SHP77 treated with DMSO at 0.1 percent for 48 hours (cell line): ENCODE results near the gene BBOX1.
"Not testable (repeated sequence)": the region's sequence is repeated elsewhere in the genome, so short reads cannot be mapped to it uniquely, and the experiment has no call there.

Source experiments
- DNase-seq: peaks from one replicate; lab custom pipeline; 2025; lab: John Stamatoyannopoulos, UW

The BBOX1 gene

GRCh38 chr11:27124514-27125264 is 84.1 kb downstream of the BBOX1 start:
- DNase-seq, result no peak

GRCh38 chr11:27129686-27130085 is 89.1 kb downstream of the BBOX1 start:
- no peak for DNase-seq

GRCh38 chr11:27130806-27131205 is 90.2 kb downstream of the BBOX1 start:
- no peak for DNase-seq

GRCh38 chr11:27135924-27136329 is 95.3 kb downstream of the BBOX1 start:
- not testable (repeated sequence) for DNase-seq

- no peak for DNase-seq
These were observed 98.1 kb downstream of the BBOX1 start for GRCh38 chr11:27138716-27139115.

GRCh38 chr11:27139742-27140367 is 99.2 kb downstream of the BBOX1 start:
- no peak for DNase-seq

- DNase-seq, result no peak
These were observed 101.0 kb downstream of the BBOX1 start for GRCh38 chr11:27141576-27141975.

GRCh38 chr11:27147916-27148315 is 107.3 kb downstream of the BBOX1 start:
- no peak for DNase-seq

- DNase-seq, result no peak
These were observed 107.9 kb downstream of the BBOX1 start for GRCh38 chr11:27148506-27148905.

GRCh38 chr11:27150098-27150497 is 109.5 kb downstream of the BBOX1 start:
- DNase-seq, result no peak

- DNase-seq, result no peak
These were observed 112.5 kb downstream of the BBOX1 start for GRCh38 chr11:27153136-27153535.

- no peak for DNase-seq
These were observed 118.1 kb downstream of the BBOX1 start for GRCh38 chr11:27158456-27159334.

- no peak for DNase-seq
These were observed 118.7 kb downstream of the BBOX1 start for GRCh38 chr11:27159335-27159679.

- no peak for DNase-seq
These were observed 120.5 kb downstream of the BBOX1 start for GRCh38 chr11:27161071-27161470.

- DNase-seq, result no peak
These were observed 121.6 kb downstream of the BBOX1 start for GRCh38 chr11:27162237-27162636.

- DNase-seq, result no peak
These were observed 125.5 kb downstream of the BBOX1 start for GRCh38 chr11:27166130-27166529.

GRCh38 chr11:27171376-27171958 is 130.9 kb downstream of the BBOX1 start:
- DNase-seq, result no peak

GRCh38 chr11:27173545-27173944 is 132.9 kb downstream of the BBOX1 start:
- no peak for DNase-seq

GRCh38 chr11:27174021-27174420 is 133.4 kb downstream of the BBOX1 start:
- DNase-seq, result no peak

GRCh38 chr11:27174672-27175210 is 134.1 kb downstream of the BBOX1 start:
- no peak for DNase-seq

GRCh38 chr11:27175562-27175961 is 134.9 kb downstream of the BBOX1 start:
- DNase-seq, result not testable (repeated sequence)
